ENCODE measurements around the gene BTRC.
"Not testable (repeated sequence)": the region's sequence is repeated elsewhere in the genome, so short reads cannot be mapped to it uniquely, and the experiment has no call there.

The BTRC gene

GRCh38 chr10:101569622-101570427 lies 215.9 kb downstream of the BTRC start:
- peak; percentile 81 for DNase-seq

GRCh38 chr10:101570428-101571270 lies 216.7 kb downstream of the BTRC start:
- no peak for DNase-seq

DNA sequence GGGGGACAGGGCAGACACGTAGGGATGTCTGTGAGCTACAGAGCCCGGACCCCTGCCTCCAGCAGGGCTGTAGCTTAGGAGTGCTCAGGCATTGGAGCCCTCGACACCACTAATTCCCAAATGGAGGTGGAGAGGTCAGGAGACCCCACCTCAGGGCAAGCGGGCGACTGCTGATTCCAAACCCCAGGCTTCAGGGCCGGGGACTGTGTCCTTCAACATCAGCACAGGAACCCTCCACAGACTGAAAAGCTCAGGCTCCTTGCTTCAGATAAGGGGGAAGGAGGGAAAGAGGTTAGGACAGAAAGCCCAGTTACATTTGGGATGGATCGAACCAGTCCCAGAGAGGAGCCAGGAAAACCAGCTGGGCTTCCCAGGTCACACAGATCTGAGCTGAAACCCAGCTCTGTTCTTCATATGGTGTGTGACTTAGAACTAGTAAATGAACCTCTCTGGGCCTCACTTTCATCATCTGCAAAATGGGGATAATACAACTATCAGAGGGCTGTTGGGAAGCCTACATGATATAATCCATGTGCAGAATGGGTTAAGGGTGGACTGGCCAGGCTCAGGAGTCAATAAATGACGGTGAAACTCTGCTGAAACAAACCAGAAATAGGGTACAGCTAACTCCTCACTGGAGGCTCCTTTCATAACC lies 217.4 kb downstream of the BTRC start:
- no peak for DNase-seq

- DNase-seq = no peak
Measured at GRCh38 chr10:101572126-101572525, 218.2 kb downstream of the BTRC start.

- DNase-seq = no peak
Measured at GRCh38 chr10:101572785-101573184, 218.8 kb downstream of the BTRC start.

GRCh38 chr10:101573885-101574753 lies 220.2 kb downstream of the BTRC start:
- DNase-seq = no peak

- DNase-seq = no peak
Measured at GRCh38 chr10:101575091-101575490, 221.1 kb downstream of the BTRC start.

DNA sequence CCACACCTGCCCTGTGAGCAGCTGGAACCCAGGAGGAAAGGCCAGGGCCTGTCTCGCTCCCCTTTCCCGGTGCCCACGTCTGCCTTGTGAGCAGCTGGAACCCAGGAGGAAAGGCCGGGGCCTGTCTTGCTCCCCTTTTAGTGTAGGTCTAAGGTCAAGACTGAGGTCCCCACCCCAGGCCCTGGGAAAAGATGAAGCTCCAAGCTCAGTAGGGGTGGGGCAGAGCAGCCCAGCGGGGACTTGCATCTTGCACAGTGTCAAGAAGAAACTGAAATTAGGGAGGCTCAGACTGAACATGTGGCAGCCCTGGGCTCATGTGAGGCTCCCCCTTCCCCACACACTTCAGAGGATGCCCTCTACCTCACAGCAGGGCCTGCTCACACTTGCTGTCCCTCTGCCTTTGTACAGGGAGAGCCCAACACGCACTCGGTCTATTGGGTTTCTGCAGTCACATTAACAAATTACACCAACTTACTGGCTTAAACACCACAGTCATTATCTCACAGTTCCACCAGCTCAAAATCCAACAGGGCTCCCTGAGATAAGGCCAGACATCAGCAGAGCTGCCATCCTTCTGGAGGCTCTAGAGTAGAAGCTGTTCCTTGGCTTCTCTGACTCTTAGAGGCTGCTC lies 221.7 kb downstream of the BTRC start:
- no peak for DNase-seq

DNA sequence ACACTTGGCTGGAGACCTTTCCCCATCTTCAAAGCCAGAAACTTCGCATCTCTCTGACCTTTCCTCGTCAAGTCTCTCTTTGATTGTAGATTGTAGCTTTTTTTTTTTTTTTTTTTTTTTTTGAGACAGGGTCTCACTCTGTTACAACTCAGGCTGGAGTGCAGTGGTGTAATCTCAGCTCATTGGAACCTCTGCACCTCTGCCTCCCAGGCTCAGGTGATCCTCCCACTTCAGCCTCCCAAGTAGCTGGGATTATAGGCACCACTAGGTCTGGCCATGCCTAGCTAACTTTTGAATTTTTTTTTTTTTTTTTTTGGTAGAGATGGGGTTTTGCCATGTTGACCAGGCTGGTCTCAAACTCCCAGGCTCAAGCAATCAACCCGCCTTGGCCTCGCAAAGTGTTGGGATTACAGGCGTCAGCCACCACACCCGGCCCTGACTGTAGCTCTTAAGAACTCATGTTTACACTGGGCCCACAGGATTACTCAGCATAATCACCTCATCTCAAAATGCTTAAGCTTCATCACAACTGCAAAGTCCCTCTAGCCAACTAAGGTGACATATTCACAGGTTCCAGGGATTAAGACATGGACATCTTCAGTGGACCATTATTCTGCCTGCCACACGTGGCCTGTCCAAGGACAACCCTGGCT lies 222.4 kb downstream of the BTRC start:
- DNase-seq = no peak

DNA sequence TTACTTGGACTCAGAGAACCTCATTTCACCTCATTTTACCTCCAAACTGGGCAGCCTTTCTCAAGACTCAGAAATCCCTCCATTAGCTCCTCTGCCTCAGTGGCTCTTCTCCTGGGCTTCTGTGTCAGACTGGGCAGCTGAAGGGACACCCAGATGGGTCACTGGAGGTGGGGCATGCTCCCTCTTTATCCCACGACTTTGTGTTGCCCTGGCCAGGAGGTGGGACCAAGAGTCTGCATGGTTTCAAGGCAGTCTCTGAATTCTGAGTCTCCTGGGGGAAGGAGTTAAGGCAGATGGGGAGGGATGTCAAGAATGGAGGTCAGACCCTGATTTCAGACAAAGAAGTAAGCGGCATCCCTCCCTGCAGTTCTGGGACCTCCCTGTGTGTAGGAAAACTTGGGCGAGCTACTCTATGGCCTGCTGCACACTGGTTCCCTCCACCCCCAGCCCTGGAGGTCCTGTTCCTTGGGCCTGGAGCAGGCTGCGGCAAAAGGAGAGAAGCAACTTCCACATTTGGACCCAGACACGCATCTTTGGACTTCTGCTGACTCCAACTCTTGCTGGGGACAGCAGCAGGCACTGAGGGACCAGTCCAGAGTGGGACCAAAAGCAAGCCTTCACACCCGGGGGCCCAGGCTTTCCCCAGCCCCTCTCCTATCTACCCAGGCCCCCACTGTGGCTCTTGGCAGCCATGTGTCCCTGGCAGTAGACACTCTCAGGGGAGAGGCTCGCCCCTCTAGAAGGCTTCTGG lies 223.3 kb downstream of the BTRC start:
- DNase-seq = no peak

GRCh38 chr10:101578192-101578591 lies 224.2 kb downstream of the BTRC start:
- no peak for DNase-seq

- DNase-seq = no peak
Measured at GRCh38 chr10:101578803-101579515, 225.0 kb downstream of the BTRC start.

GRCh38 chr10:101579516-101579870 lies 225.5 kb downstream of the BTRC start:
- DNase-seq = no peak

DNA sequence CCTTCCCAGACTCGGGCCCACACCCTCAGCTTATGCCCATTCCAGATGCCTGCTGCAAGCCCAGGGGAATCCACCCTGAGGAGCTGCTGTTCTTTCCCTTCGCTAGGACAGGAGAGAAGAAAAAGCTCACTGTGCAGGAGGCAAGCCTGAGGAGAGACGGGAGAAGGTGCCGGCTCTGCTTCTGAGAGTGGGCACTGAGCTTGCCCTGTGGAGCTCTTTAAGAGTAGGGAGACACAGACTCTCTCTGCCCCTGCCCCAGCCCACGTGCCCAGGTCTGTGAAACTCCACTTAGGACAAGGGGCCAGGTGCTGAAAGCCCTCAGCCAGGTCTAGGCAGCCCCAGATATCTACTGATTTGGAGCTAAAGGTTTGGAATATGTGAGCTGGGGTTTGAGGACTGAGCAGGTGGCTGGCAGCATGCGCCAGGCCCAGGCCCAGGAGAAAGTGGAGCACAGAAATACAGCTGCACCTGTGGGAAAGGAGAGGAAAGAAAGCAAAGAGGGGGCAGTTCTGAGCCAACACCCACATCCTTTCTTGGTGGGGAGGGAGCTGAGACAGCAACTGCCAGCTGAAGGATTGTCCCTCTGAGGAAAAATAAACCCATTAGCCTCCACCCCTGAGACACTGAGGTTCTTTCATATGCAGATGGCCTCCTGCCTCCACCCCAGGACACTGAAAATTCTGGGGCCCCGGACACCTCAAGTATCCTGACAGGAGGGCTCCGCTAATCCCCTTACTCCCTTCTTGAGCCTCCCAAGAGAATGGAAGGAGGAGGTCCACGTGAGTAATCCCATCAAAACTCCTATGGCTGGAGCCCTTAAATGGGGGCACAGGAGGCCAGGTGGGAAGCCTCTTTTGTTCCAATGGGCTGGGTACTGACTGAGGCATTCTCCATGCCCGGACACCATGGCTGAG lies 226.8 kb downstream of the BTRC start:
- DNase-seq = no peak

- no peak for DNase-seq
Measured at GRCh38 chr10:101585841-101586240, 231.9 kb downstream of the BTRC start.

DNA sequence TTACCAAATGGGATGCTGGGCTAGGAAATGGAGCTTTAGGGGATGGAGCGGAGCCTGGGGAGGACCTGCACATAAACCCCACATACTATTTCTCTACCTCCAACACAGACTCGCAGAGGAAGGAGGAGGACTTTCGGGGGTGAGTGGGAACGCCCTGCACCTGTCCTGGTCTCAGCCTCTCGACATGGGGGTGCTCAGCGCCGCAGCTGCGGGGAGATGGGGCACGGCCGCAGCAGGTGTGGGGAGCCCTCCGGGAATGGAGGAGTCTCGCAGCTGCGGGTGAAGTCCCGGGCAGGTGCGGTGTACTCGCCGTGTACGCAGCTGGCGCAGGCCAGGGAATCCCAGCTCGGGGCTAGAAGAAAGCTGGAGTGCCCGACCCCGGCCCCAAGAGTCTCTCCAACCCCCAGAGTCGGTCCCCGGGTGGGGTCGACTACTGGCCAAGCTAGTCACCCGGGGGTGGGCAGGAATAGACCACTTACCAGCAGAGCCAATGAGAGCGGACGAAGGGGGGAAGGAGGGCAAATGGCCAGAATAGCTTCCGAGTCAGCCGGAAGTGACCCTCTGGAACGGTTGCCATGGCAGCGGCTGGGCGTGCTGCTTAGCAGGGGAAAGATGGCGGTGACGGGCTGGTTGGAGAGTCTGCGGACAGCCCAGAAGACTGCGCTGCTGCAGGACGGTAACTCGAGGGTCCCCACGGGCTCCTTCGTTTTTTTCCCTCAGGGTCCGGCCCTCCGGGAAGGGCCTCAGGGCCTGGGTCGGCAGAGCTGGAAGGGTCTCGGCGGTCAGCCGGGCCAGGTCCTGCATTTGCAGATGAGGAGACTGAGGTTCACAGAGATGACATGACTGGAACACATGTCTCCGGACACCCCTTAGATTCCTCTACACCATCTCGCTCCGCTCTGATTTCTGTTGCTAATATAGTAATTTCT lies 234.0 kb downstream of the BTRC start, which contains the start of the genes DPCD and POLL:
Gene DPCD, plus strand, starts transcription at position 597 of the 929 bp plus-strand sequence. Its CDS starts 16 bp downstream, at position 613.
Gene POLL, minus strand, starts transcription at position 533 of the 929 bp plus-strand sequence. CDS start 897 bp downstream, outside the sequence.
- peak; percentile 91 for DNase-seq

DNA sequence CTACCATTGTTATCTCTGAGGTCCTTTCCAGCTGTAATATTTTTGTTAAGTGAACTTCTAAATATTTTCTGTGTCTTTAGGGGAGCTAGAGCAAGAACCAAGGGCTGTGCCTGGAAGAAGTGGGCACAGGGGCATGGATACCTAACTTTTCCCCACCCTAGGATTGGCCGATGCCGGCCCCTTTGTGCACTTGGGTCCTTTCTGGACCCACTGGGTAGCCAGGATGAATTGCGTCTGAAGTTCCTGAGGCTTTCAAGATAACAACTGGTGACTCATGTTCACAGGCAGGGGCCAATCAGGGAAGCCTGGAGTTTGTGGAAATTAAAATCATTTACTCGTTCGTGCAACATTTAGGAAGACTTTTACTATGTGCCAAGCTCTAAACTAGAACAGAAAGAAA lies 234.9 kb downstream of the BTRC start:
- no peak for DNase-seq

DNA sequence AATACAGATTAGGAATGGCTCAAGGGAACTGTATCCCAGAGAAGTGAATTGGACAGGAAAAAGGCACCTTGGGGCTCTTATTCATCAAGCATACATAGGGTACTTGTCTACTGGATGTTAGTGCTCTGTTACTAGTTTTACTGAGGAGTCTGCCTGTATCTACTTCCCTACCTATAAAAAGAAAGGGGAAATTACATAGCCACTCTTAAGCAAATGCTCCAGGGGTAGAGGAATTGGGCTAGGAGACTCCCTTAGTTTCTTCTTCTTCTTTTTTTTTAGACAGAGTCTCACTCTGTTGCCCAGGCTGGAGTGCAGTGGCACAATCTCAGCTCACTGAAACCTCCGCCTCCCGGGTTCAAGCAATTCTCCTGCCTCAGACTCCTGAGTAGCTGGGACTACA lies 239.4 kb downstream of the BTRC start:
- not testable (repeated sequence) for DNase-seq

Measured in activated naive CD4-positive, alpha-beta T cell treated with Interleukin-2 at 50 U/mL for 16 hours (primary cell).